ENCODE data around the gene KDM8. TPM values are rescaled to one million over a fixed set of nuclear protein-coding genes. Genes with fewer than 3 reads are reported as not detected.

KDM8 gene
- polyA plus RNA-seq (ENCODE audit: insufficient read length in 12 of 12), result 10 to 100 TPM in 1 of 12 donors, 1 to 10 TPM in 10, not detected in 1; 4.1 to 21.3 (median 5.9) TPM
- long read RNA-seq, donor 1, partial matches to known transcripts, result 86 of 150 reads
- long read RNA-seq, donor 1, other reads (novel, unspliced or antisense), result 64 of 150 reads
- long read RNA-seq, donor 2, partial matches to known transcripts, result 0 of 1 reads
- long read RNA-seq, donor 2, other reads (novel, unspliced or antisense), result 0 of 1 reads
- long read RNA-seq, donor 3, result 0 reads
- long read RNA-seq, donor 4, result 0 reads
- long read RNA-seq, donor 5, result 0 reads
- long read RNA-seq, donor 6, partial matches to known transcripts, result 0 of 1 reads
- long read RNA-seq, donor 6, other reads (novel, unspliced or antisense), result 0 of 1 reads
- long read RNA-seq, donor 7, result 0 reads
- long read RNA-seq, donor 8, result 0 reads
- long read RNA-seq, donor 9, partial matches to known transcripts, result 0 of 1 reads
- long read RNA-seq, donor 9, other reads (novel, unspliced or antisense), result 0 of 1 reads
- long read RNA-seq, donor 10, result 0 reads
- long read RNA-seq, donor 11, result 0 reads

GRCh38 chr16:27203507-27204311 is at the start of gene KDM8:
Gene KDM8, plus strand, starts transcription at chr16:27203526. Its CDS starts 6,598 bp downstream, at chr16:27210124.
- DNase-seq, result peak; percentile 100

- peak; percentile 46 for DNase-seq
Measured at GRCh38 chr16:27154705-27155521, 48.4 kb upstream of the KDM8 start.

- no peak for DNase-seq
Measured at GRCh38 chr16:27156579-27156978, 46.7 kb upstream of the KDM8 start.

GRCh38 chr16:27161398-27161797 is 41.9 kb upstream of the KDM8 start:
- DNase-seq, result no peak

- DNase-seq, result no peak
Measured at GRCh38 chr16:27164352-27164751, 39.0 kb upstream of the KDM8 start.

GRCh38 chr16:27165576-27165975 is 37.8 kb upstream of the KDM8 start:
- DNase-seq, result no peak

- no peak for DNase-seq
Measured at GRCh38 chr16:27168790-27169189, 34.5 kb upstream of the KDM8 start.

- DNase-seq, result no peak
Measured at GRCh38 chr16:27169511-27170071, 33.7 kb upstream of the KDM8 start.

- no peak for DNase-seq
Measured at GRCh38 chr16:27171584-27171983, 31.7 kb upstream of the KDM8 start.

GRCh38 chr16:27174007-27174406 is 29.3 kb upstream of the KDM8 start:
- no peak for DNase-seq

GRCh38 chr16:27174798-27175197 is 28.5 kb upstream of the KDM8 start:
- no peak for DNase-seq

GRCh38 chr16:27175888-27176287 is 27.4 kb upstream of the KDM8 start:
- DNase-seq, result no peak

GRCh38 chr16:27177031-27177774 is 26.1 kb upstream of the KDM8 start:
- DNase-seq, result no peak

GRCh38 chr16:27179500-27180072 is 23.7 kb upstream of the KDM8 start:
- DNase-seq, result peak; percentile 83

GRCh38 chr16:27181019-27181790 is 22.1 kb upstream of the KDM8 start:
- no peak for DNase-seq

GRCh38 chr16:27182906-27183405 is 20.4 kb upstream of the KDM8 start:
- no peak for DNase-seq

GRCh38 chr16:27185776-27186130 is 17.6 kb upstream of the KDM8 start:
- DNase-seq, result no peak

- DNase-seq, result no peak
Measured at GRCh38 chr16:27188633-27189032, 14.7 kb upstream of the KDM8 start.

GRCh38 chr16:27189335-27189972 is 13.9 kb upstream of the KDM8 start:
- DNase-seq, result peak; percentile 45

Measured in muscle of arm (tissue), 14 donors.